Left lung (tissue), 10 donors: ENCODE measurements around the gene MNX1. TPM values are rescaled to one million over a fixed set of nuclear protein-coding genes. Genes with fewer than 3 reads are reported as not detected.

Experiments used
- ATAC-seq: fragments of 200-7000 bp; cut with Tn5 transposase; one replicate; pipeline ENCODE4 v1.9.1; 2020; ENCODE audit warnings: moderate library complexity
- DNase-seq, 4 donors: peaks; one replicate each; pipeline ENCODE4 v3.0.0-alpha.2; 2013 to 2020
- H3K27ac ChIP-seq, 2 donors: fragments of 200-600 bp; sonication (generic) in 1 of 2; one replicate each; pipeline versions ENCODE4 v1.5.0 to v1.8.0; 2020 to 2021
- H3K27me3 ChIP-seq, 2 donors: fragments of 200-600 bp; sonication (generic) in 1 of 2; one replicate each; pipeline versions ENCODE4 v1.5.0 to v1.8.0; 2020 to 2021
- H3K36me3 ChIP-seq, 2 donors: fragments of 200-600 bp; sonication (generic) in 1 of 2; one replicate each; pipeline versions ENCODE4 v1.5.0 to v1.8.0; 2020 to 2021
- H3K4me1 ChIP-seq, 2 donors: fragments of 200-600 bp; one replicate each; pipeline ENCODE4 v1.8.0; 2021
- H3K4me3 ChIP-seq, 2 donors: fragments of 200-600 bp; sonication (generic) in 1 of 2; one replicate each; pipeline versions ENCODE4 v1.5.0 to v1.8.0; 2020 to 2021; ENCODE audit warnings: mild to moderate bottlenecking in 1 of 2
- H3K9me3 ChIP-seq, 2 donors: fragments of 200-600 bp; sonication (generic) in 1 of 2; one replicate each; pipeline versions ENCODE4 v1.5.0 to v1.8.0; 2020 to 2021
- CTCF ChIP-seq, 2 donors: fragments of 200-600 bp; sonication (generic) in 1 of 2; IDR thresholded peaks; one replicate each; pipeline versions ENCODE4 v1.5.0 to v1.8.0; 2021; ENCODE audit warnings: antibody characterized with exemption in 2 of 2
- intact Hi-C, 2 donors: fragments of 100-400 bp; cut with DNase I; formaldehyde crosslinking; loops; one replicate each; pipeline versions ENCODE4 v1.11.2 to v1.14.2; 2022
- polyA plus RNA-seq, 6 donors: library from polyadenylated mRNA; unstranded; fragments of 120-200 nt; gene quantifications; one replicate each; pipeline ENCODE4 v1.2.1, GENCODE V29; 2013; ENCODE audit not compliant: insufficient read length in 6 of 6
- total RNA-seq, 2 donors: library from RNA; stranded (reverse); fragmentation: NEBNext Ultra II Directional; extraction: Animal tissue kit (Norgen Biotek cat#: 25700); gene quantifications; one replicate each; pipeline ENCODE4 v1.2.1, GENCODE V29; 2021
- donor health status: DM: no; HTN: yes; CAD: no.
- donor health status: DM: no; HTN: no; CAD: no.

Gene MNX1
- total and polyA plus RNA-seq, 8 donors: 0.26 to 0.76 (median 0.47) TPM; not detected in 1

GRCh38 chr7:156969972-156970420, 40.5 kb downstream of the MNX1 start:
- no peaks in the 10 kb centered on the region for H3K9me3 ChIP-seq
- peak; percentile 53 for ATAC-seq
- TF ChIP-seq CTCF (IDR thresholded peaks at IDR 0.05): no peak
- H3K4me3 ChIP-seq: no peak overlapping the region
- H3K27me3 ChIP-seq: no peaks in the 10 kb centered on the region
- intact Hi-C loops: no loop called here
- no peaks in the 10 kb centered on the region for H3K4me1 ChIP-seq
- peaks cover 0 to 76% of the 10 kb centered on the region in 2 donors for H3K36me3 ChIP-seq
- no peak overlapping the region for H3K27ac ChIP-seq
- no peak for DNase-seq

DNA sequence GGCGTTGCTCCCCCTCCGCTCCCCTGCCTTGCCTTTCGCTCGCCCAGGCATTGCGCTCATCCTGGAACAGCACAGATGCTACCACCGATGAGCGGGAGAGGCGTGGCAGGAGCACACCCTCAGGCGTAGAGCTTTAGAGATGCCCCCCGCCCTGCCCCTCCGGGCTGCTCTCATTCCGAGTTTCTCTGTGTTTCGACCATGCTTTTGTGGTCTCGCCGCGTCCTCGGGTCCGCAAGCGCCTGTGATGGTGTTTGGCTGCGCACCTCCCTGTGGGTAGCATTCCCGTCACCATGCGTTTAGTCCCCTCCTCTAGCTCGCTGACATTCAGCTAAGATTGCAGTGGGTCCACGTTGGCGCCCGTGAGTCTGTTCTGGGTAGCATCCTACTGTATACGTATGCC, 42.3 kb downstream of the MNX1 start:
- intact Hi-C loops: no loop called here
- Histone ChIP-seq H3K36me3 (peaks cover 0 to 93% of the 10 kb centered on the region in 2 donors), H3K27me3 (no peaks in the 10 kb centered on the region), H3K4me3 (no peak overlapping the region), H3K4me1 (no peaks in the 10 kb centered on the region), H3K9me3 (no peaks in the 10 kb centered on the region), H3K27ac (no peak overlapping the region)
- ATAC-seq: no peak
- DNase-seq: no peak
- no peak for TF ChIP-seq CTCF (IDR thresholded peaks at IDR 0.05)

DNA sequence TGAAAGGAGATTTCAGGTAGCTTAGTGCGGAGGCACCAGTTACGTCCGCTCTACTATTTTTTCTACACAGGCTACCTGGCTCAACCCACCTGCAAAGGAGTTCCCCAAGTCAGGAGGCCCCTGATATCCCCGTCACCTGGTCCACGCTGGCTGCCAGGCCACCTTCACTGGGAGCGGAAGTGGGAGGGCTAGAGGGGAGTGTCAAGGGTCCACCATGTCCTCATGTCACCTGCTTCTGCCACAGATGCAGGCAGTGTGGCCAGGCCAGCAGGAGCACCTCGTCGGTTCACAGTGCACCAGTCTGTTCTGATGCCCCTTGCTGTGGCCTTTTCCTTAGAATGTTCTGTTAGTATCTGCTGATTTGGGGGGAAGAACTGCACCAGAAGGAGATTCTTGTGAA, 44.1 kb downstream of the MNX1 start:
- Histone ChIP-seq H3K4me1 (no peaks in the 10 kb centered on the region), H3K4me3 (no peak overlapping the region), H3K36me3 (peaks cover 0 to 93% of the 10 kb centered on the region in 2 donors), H3K27ac (no peak overlapping the region), H3K9me3 (no peaks in the 10 kb centered on the region), H3K27me3 (no peaks in the 10 kb centered on the region)
- ATAC-seq (no peak), DNase-seq (no peak)
- intact Hi-C loops: no loop called here
- TF ChIP-seq CTCF (IDR thresholded peaks at IDR 0.05): no peak

DNA sequence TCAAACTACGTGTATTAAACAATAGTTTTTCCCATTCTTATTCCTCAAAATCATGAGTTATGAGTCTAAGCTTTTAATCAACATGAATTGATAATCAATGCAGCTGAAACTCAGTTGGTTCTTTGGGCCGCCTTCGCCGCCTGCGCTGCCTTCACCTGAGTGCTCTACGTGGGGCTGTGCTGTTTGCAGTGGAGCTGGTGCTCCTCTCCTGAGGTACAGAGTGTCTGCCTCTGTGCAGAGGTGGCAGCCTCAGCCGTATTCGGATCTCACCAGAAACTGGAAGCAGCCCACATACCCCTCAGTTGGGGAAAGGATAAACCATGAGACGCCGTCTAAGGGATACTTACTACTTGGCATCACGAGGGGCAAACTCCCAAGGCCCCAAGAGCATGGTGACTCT, 45.5 kb downstream of the MNX1 start:
- Histone ChIP-seq H3K4me1 (no peaks in the 10 kb centered on the region), H3K27ac (no peak overlapping the region), H3K36me3 (peaks cover 0 to 97% of the 10 kb centered on the region in 2 donors), H3K4me3 (no peak overlapping the region), H3K27me3 (no peaks in the 10 kb centered on the region), H3K9me3 (no peaks in the 10 kb centered on the region)
- DNase-seq (no peak), ATAC-seq (no peak)
- no peak for TF ChIP-seq CTCF (IDR thresholded peaks at IDR 0.05)
- intact Hi-C loops: no loop called here

DNA sequence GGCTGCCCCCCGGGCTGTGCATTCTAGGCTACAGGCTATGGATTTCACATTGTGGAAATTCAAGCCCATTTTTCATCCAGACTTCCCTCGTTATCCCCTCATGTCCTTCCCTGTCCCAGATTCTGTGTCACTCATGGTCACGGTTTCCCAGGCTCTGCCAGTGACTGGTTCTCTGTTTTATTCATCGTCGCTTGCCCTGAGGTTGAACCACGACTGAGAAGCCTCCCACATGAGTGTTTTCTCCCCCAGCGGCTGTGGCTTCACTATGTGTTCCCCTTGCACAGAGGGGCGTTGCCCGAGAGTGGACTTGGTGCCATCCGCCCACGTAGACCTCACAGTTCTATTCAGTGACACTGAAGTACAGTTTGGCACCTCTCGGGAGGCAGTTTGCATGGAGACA, 47.0 kb downstream of the MNX1 start:
- Histone ChIP-seq H3K4me1 (no peaks in the 10 kb centered on the region), H3K27me3 (no peaks in the 10 kb centered on the region), H3K27ac (no peak overlapping the region), H3K9me3 (no peaks in the 10 kb centered on the region), H3K36me3 (peaks cover 0 to 100% of the 10 kb centered on the region in 2 donors), H3K4me3 (no peak overlapping the region)
- TF ChIP-seq CTCF (IDR thresholded peaks at IDR 0.05): no peak
- DNase-seq (no peak), ATAC-seq (no peak)
- intact Hi-C loops: no loop called here
